ENCODE results near the gene FTO. TPM values are rescaled to one million over a fixed set of nuclear protein-coding genes. Genes with fewer than 3 reads are reported as not detected.

Gene FTO
- total and polyA plus RNA-seq, 2 of the 8 experiments (the other 6 are each of a cell fraction or from before 2014, with no cell fraction given) = 34.5 to 59.8 TPM

GRCh38 chr16:54006693-54007092 is 302.7 kb downstream of the FTO start (continued):
- TF ChIP-seq CHD7 (IDR thresholded peaks at IDR 0.05; ENCODE audit: insufficient replicate concordance, low read length) (no peak), HDAC2 (IDR thresholded peaks at IDR 0.05; ENCODE audit: borderline replicate concordance in 1 of 2, low read depth in 2 of 2, low read length in 2 of 2) (no peak), JUN (IDR thresholded peaks at IDR 0.05; ENCODE audit: low read depth, low read length) (no peak), KDM4A (IDR thresholded peaks at IDR 0.05; ENCODE audit: low read depth, low read length, severe bottlenecking) (no peak), ATF2 (IDR thresholded peaks at IDR 0.05; ENCODE audit: low read length) (no peak), SIRT6 (IDR thresholded peaks at IDR 0.05; ENCODE audit: low read length) (no peak), EGR1 (IDR thresholded peaks at IDR 0.05; ENCODE audit: borderline replicate concordance, low read depth, low read length) (no peak), SP1 (IDR thresholded peaks at IDR 0.05; ENCODE audit: low read depth, low read length) (no peak), POU5F1 (IDR thresholded peaks at IDR 0.05; ENCODE audit: low read depth, low read length) (no peak)

Data from H1 (cell line).